Psoas muscle (tissue), 8 donors: ENCODE results near the gene GRIN3A. TPM values are rescaled to one million over a fixed set of nuclear protein-coding genes. Genes with fewer than 3 reads are reported as not detected.
"Not testable (repeated sequence)": the region's sequence is repeated elsewhere in the genome, so short reads cannot be mapped to it uniquely, and the experiment has no call there.

ENCODE experiments used
- ATAC-seq, 4 donors: fragments of 200-7000 bp; cut with Tn5 transposase; one replicate each; pipeline ENCODE4 v1.9.1; 2020; ENCODE audit warnings: moderate library complexity in 3 of 4, mild to moderate bottlenecking in 2 of 4
- DNase-seq, 2 donors: peaks; one replicate each; pipeline ENCODE4 v3.0.0-alpha.2; 2020
- H3K27ac ChIP-seq: fragments of 200-600 bp; one replicate; pipeline ENCODE4 v1.8.0; 2022
- H3K27me3 ChIP-seq, 3 donors: fragments of 200-600 bp in 1 of 3; one replicate each; pipeline versions ENCODE4 v1.6.1 to v1.8.0; 2013 to 2022; ENCODE audit warnings: low read length in 2 of 3, mild to moderate bottlenecking in 2 of 3, moderate library complexity in 1 of 3; ENCODE audit not compliant: insufficient read depth in 3 of 3
- H3K36me3 ChIP-seq, 2 donors: fragments of 200-600 bp in 1 of 2; one replicate each; pipeline versions ENCODE4 v1.6.1 to v1.8.0; 2013 to 2022; ENCODE audit warnings: low read depth in 1 of 2, mild to moderate bottlenecking in 1 of 2, moderate library complexity in 1 of 2; ENCODE audit not compliant: insufficient read depth in 1 of 2
- H3K4me1 ChIP-seq: fragments of 200-600 bp; one replicate; pipeline ENCODE4 v1.8.0; 2022
- H3K4me3 ChIP-seq: fragments of 200-600 bp; one replicate; pipeline ENCODE4 v1.8.0; 2022; ENCODE audit warnings: mild to moderate bottlenecking
- H3K9me3 ChIP-seq: fragments of 200-600 bp; one replicate; pipeline ENCODE4 v1.8.0; 2022
- CTCF ChIP-seq: fragments of 200-600 bp; IDR thresholded peaks from one replicate; pipeline ENCODE4 v1.8.0; 2022; ENCODE audit warnings: antibody characterized with exemption
- WGBS, 3 donors: extraction: QIAGEN DNeasy Blood & Tissue Kit; methylation state at CpG; one replicate each; pipeline versions ENCODE4 v1.1.6 to v1.1.7; 2013; 5-methylcytosine and 5-hydroxymethylcytosine counted together
- intact Hi-C, 2 donors: fragments of 100-400 bp; cut with DNase I; formaldehyde crosslinking; loops; one replicate each; pipeline versions ENCODE4 v1.11.0 to v1.14.2; 2022
- polyA plus RNA-seq, 3 donors: library from polyadenylated mRNA; stranded (reverse); fragments of 200-250 nt; gene quantifications; one replicate each; pipeline ENCODE4 v1.2.3, GENCODE V29; 2013
- total RNA-seq, 4 donors: library from RNA; stranded (reverse); fragmentation: NEBNext Ultra II Directional in 2 of 4; extraction: Animal tissue kit (Norgen Biotek cat#: 25700) in 2 of 4; gene quantifications; one replicate each; pipeline versions ENCODE4 v1.2.1 to v1.2.4, GENCODE V29; 2021 to 2023
- donor health status: healthy with polysubstance abuse.
- donor health status: DM: no; HTN: no; CAD: no; lungs with moderate emphysema.
- donor health status: Bipolar disorder and iron deficiency.
- donor health status: healthy.
- donor health status: DM: yes; HTN: yes; CAD: no.
- donor health status: DM: no; HTN: no; CAD: no.
- donor health status: DM: no; HTN: no; CAD: no.
- donor health status: DM: yes; HTN: yes; CAD: no.

The GRIN3A gene
- total and polyA plus RNA-seq, 7 donors: 0.01 to 0.04 TPM; not detected in 5

- H3K9me3 ChIP-seq: no peaks in the 10 kb centered on the region
- no peak for ATAC-seq
- H3K4me3 ChIP-seq: no peak overlapping the region
- H3K27ac ChIP-seq: no peak overlapping the region
- WGBS, 3 donors: 48 to 53% (median 49%) methylated on average over 4 of the region's 4 CpGs
- no peaks in the 10 kb centered on the region for H3K4me1 ChIP-seq
- peaks cover 0 to 2% (median 0%) of the 10 kb centered on the region in 3 donors for H3K27me3 ChIP-seq
- intact Hi-C loops: loop anchor here in 1 of 2 donors (2.0 kb wide), 1 partner anchor 125 kb away; no protein-coding TSS in a partner anchor
- no peaks in the 10 kb centered on the region for H3K36me3 ChIP-seq
- peak; percentile 31 for TF ChIP-seq CTCF
- DNase-seq: no peak
These were observed 10.6 kb downstream of the GRIN3A start for GRCh38 chr9:101727612-101728524.

GRCh38 chr9:101724271-101724670, 14.2 kb downstream of the GRIN3A start:
- H3K4me1 ChIP-seq, H3K27ac ChIP-seq, H3K27me3 ChIP-seq, H3K36me3 ChIP-seq, DNase-seq, H3K9me3 ChIP-seq, intact Hi-C loops, ATAC-seq, H3K4me3 ChIP-seq: not testable (repeated sequence)
- 96 to 98% (median 97%) methylated on average over 25 to 30 of the region's 30 CpGs for WGBS, 3 donors

- WGBS, 3 donors: 27 to 57% (median 47%) methylated on average over 2 of the region's 2 CpGs
- Histone ChIP-seq H3K4me1 (no peaks in the 10 kb centered on the region), H3K9me3 (no peaks in the 10 kb centered on the region), H3K27me3 (no peaks in the 10 kb centered on the region), H3K4me3 (no peak overlapping the region), H3K27ac (no peak overlapping the region), H3K36me3 (no peaks in the 10 kb centered on the region)
- no peak for DNase-seq
- ATAC-seq: peak in 3 of 4 donors; percentile 27 to 72 (median 68)
- intact Hi-C loops: no loop called here
- TF ChIP-seq CTCF: no peak
These were observed 20.3 kb downstream of the GRIN3A start for GRCh38 chr9:101718192-101718591.

- TF ChIP-seq CTCF: no peak
- 13 to 30% (median 18%) methylated on average over 2 of the region's 2 CpGs for WGBS, 3 donors
These were observed 21.8 kb downstream of the GRIN3A start for GRCh38 chr9:101716629-101717028.

GRCh38 chr9:101711330-101711941, 27.0 kb downstream of the GRIN3A start:
- 89 to 92% (median 91%) methylated on average over 10 of the region's 10 CpGs for WGBS, 3 donors
- DNase-seq: no peak
- no peaks in the 10 kb centered on the region for H3K9me3 ChIP-seq

More at GRCh38 chr9:101716629-101717028, 21.8 kb downstream of the GRIN3A start:
- peaks cover 0 to 1% (median 0%) of the 10 kb centered on the region in 3 donors for H3K27me3 ChIP-seq
- H3K4me3 ChIP-seq: no peak overlapping the region
- H3K4me1 ChIP-seq: no peaks in the 10 kb centered on the region
- ATAC-seq (peak in 3 of 4 donors; percentile 73 to 86 (median 83)), DNase-seq (no peak)
- H3K27ac ChIP-seq: no peak overlapping the region
- intact Hi-C loops: no loop called here
- no peaks in the 10 kb centered on the region for H3K36me3 ChIP-seq
- no peaks in the 10 kb centered on the region for H3K9me3 ChIP-seq

More at GRCh38 chr9:101711330-101711941, 27.0 kb downstream of the GRIN3A start:
- H3K4me3 ChIP-seq: no peak overlapping the region
- ATAC-seq: no peak
- H3K27ac ChIP-seq: no peak overlapping the region
- no peaks in the 10 kb centered on the region for H3K36me3 ChIP-seq
- no peaks in the 10 kb centered on the region for H3K4me1 ChIP-seq
- peak; percentile 18 for TF ChIP-seq CTCF
- intact Hi-C loops: no loop called here
- peaks cover 0 to 5% (median 0%) of the 10 kb centered on the region in 3 donors for H3K27me3 ChIP-seq
